ENCODE results near the gene AP2A1.

DNA sequence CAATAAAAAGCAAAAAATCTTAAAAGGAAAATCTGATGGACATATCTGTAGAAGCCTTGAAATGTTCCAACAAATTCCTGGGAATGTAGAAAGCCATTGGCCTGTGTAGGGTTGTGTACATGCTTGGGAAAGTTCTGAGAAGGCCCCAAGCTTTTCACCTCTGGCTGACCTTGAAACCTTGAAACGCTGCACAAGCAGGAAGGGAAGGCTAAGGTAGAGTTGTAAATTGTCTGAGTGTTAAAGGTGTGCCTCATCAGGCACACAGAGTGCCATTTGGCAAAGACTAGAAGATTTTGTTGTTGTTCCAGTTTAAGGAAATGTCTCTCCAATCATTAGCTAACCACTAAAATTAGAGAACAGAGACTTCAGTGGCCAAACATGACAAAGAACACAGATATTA is 14.1 kb upstream of the AP2A1 start:
- TF ChIP-seq ZNF274 (IDR thresholded peaks at IDR 0.05; ENCODE audit: low read depth, low read length) = no peak
- TF ChIP-seq SUZ12 (IDR thresholded peaks at IDR 0.05; ENCODE audit: extremely low read depth, insufficient read depth, insufficient read length) = no peak
- TF ChIP-seq YY1 (IDR thresholded peaks at IDR 0.05; ENCODE audit: insufficient read depth, insufficient read length) = no peak
